ENCODE results near the gene EXOC3. TPM values are rescaled to one million over a fixed set of nuclear protein-coding genes. Genes with fewer than 3 reads are reported as not detected.
"Not testable (repeated sequence)": the region's sequence is repeated elsewhere in the genome, so short reads cannot be mapped to it uniquely, and the experiment has no call there.

Gene EXOC3
- total RNA-seq, 1 donor: 31.8 TPM

GRCh38 chr5:464446-464842, 21.5 kb downstream of the EXOC3 start:
- no peaks in the 10 kb centered on the region for H3K9me3 ChIP-seq (ENCODE audit: low read depth, low read length)
- H3K27me3 ChIP-seq (ENCODE audit: insufficient read depth, low read length): no peaks in the 10 kb centered on the region
- peaks cover 10% of the 10 kb centered on the region for H3K4me1 ChIP-seq (ENCODE audit: insufficient read depth, low read length)
- no peak overlapping the region for H3K4me3 ChIP-seq (ENCODE audit: low read length)

GRCh38 chr5:464843-465590, 22.0 kb downstream of the EXOC3 start:
- Histone ChIP-seq H3K27me3 (ENCODE audit: insufficient read depth, low read length) (no peaks in the 10 kb centered on the region), H3K4me3 (ENCODE audit: low read length) (no peak overlapping the region), H3K9me3 (ENCODE audit: low read depth, low read length) (no peaks in the 10 kb centered on the region), H3K4me1 (ENCODE audit: insufficient read depth, low read length) (peaks cover 10% of the 10 kb centered on the region)

- H3K4me1 ChIP-seq (ENCODE audit: insufficient read depth, low read length): peaks cover 10% of the 10 kb centered on the region
These were observed 22.8 kb downstream of the EXOC3 start for GRCh38 chr5:465591-466403.

GRCh38 chr5:466661-467310, 23.8 kb downstream of the EXOC3 start:
- H3K27me3 ChIP-seq (ENCODE audit: insufficient read depth, low read length): no peaks in the 10 kb centered on the region
- peaks cover 20% of the 10 kb centered on the region for H3K4me1 ChIP-seq (ENCODE audit: insufficient read depth, low read length)
- H3K4me3 ChIP-seq (ENCODE audit: low read length): no peak overlapping the region
- no peaks in the 10 kb centered on the region for H3K9me3 ChIP-seq (ENCODE audit: low read depth, low read length)

More at GRCh38 chr5:465591-466403, 22.8 kb downstream of the EXOC3 start:
- no peaks in the 10 kb centered on the region for H3K27me3 ChIP-seq (ENCODE audit: insufficient read depth, low read length)
- no peak overlapping the region for H3K4me3 ChIP-seq (ENCODE audit: low read length)
- H3K9me3 ChIP-seq (ENCODE audit: low read depth, low read length): no peaks in the 10 kb centered on the region

GRCh38 chr5:468401-468800, 25.4 kb downstream of the EXOC3 start:
- no peaks in the 10 kb centered on the region for H3K27me3 ChIP-seq (ENCODE audit: insufficient read depth, low read length)
- H3K4me3 ChIP-seq (ENCODE audit: low read length): no peak overlapping the region
- no peaks in the 10 kb centered on the region for H3K9me3 ChIP-seq (ENCODE audit: low read depth, low read length)
- peaks cover 31% of the 10 kb centered on the region for H3K4me1 ChIP-seq (ENCODE audit: insufficient read depth, low read length)

- Histone ChIP-seq H3K9me3 (ENCODE audit: low read depth, low read length) (no peaks in the 10 kb centered on the region), H3K4me1 (ENCODE audit: insufficient read depth, low read length) (peaks cover 33% of the 10 kb centered on the region), H3K4me3 (ENCODE audit: low read length) (no peak overlapping the region), H3K27me3 (ENCODE audit: insufficient read depth, low read length) (peaks cover 2% of the 10 kb centered on the region)
These were observed 26.9 kb downstream of the EXOC3 start for GRCh38 chr5:469752-470483.

- Histone ChIP-seq H3K9me3 (ENCODE audit: low read depth, low read length) (no peaks in the 10 kb centered on the region), H3K27me3 (ENCODE audit: insufficient read depth, low read length) (peaks cover 7% of the 10 kb centered on the region), H3K4me3 (ENCODE audit: low read length) (no peak overlapping the region), H3K4me1 (ENCODE audit: insufficient read depth, low read length) (peaks cover 34% of the 10 kb centered on the region)
These were observed 28.2 kb downstream of the EXOC3 start for GRCh38 chr5:470961-471749.

GRCh38 chr5:471750-472058, 28.7 kb downstream of the EXOC3 start:
- Histone ChIP-seq H3K27me3 (ENCODE audit: insufficient read depth, low read length) (peaks cover 7% of the 10 kb centered on the region), H3K4me1 (ENCODE audit: insufficient read depth, low read length) (peaks cover 34% of the 10 kb centered on the region), H3K4me3 (ENCODE audit: low read length) (no peak overlapping the region), H3K9me3 (ENCODE audit: low read depth, low read length) (no peaks in the 10 kb centered on the region)

GRCh38 chr5:472076-472655, 29.2 kb downstream of the EXOC3 start:
- Histone ChIP-seq H3K27me3 (ENCODE audit: insufficient read depth, low read length) (peaks cover 7% of the 10 kb centered on the region), H3K4me3 (ENCODE audit: low read length) (peak overlapping the region; percentile 59), H3K9me3 (ENCODE audit: low read depth, low read length) (no peaks in the 10 kb centered on the region), H3K4me1 (ENCODE audit: insufficient read depth, low read length) (peaks cover 34% of the 10 kb centered on the region)

GRCh38 chr5:472656-473550, 29.9 kb downstream of the EXOC3 start:
- peaks cover 34% of the 10 kb centered on the region for H3K4me1 ChIP-seq (ENCODE audit: insufficient read depth, low read length)
- H3K9me3 ChIP-seq (ENCODE audit: low read depth, low read length): no peaks in the 10 kb centered on the region
- peaks cover 7% of the 10 kb centered on the region for H3K27me3 ChIP-seq (ENCODE audit: insufficient read depth, low read length)
- peak overlapping the region; percentile 59 for H3K4me3 ChIP-seq (ENCODE audit: low read length)

- Histone ChIP-seq H3K4me1 (ENCODE audit: insufficient read depth, low read length) (peaks cover 34% of the 10 kb centered on the region), H3K4me3 (ENCODE audit: low read length) (peak overlapping the region; percentile 52), H3K9me3 (ENCODE audit: low read depth, low read length) (no peaks in the 10 kb centered on the region), H3K27me3 (ENCODE audit: insufficient read depth, low read length) (peaks cover 7% of the 10 kb centered on the region)
These were observed 30.7 kb downstream of the EXOC3 start for GRCh38 chr5:473551-474192.

GRCh38 chr5:474232-474839, 31.4 kb downstream of the EXOC3 start:
- not testable (repeated sequence) for H3K4me3 ChIP-seq (ENCODE audit: low read length); H3K9me3 ChIP-seq (ENCODE audit: low read depth, low read length); H3K27me3 ChIP-seq (ENCODE audit: insufficient read depth, low read length)
- peaks cover 34% of the 10 kb centered on the region for H3K4me1 ChIP-seq (ENCODE audit: insufficient read depth, low read length)

Measured in mononuclear cell (primary cell).